Fibroblast of skin of back (primary cell): ENCODE results near the gene VEGFA.
A peak's percentile ranks its signal among the peaks of the same experiment; 100 is the strongest.

Source experiments
- DNase-seq: peaks from one replicate; pipeline ENCODE4 v3.0.0-alpha.2; 2013

Gene VEGFA

GRCh38 chr6:43823879-43824702 lies 54.1 kb downstream of the VEGFA start:
- DNase-seq, result no peak

- DNase-seq, result no peak
These were observed 54.7 kb downstream of the VEGFA start for GRCh38 chr6:43824703-43825064.

GRCh38 chr6:43825187-43826115 lies 55.4 kb downstream of the VEGFA start:
- no peak for DNase-seq

GRCh38 chr6:43826730-43827129 lies 56.7 kb downstream of the VEGFA start:
- DNase-seq, result no peak

GRCh38 chr6:43827898-43828297 lies 57.9 kb downstream of the VEGFA start:
- no peak for DNase-seq

GRCh38 chr6:43828711-43829110 lies 58.7 kb downstream of the VEGFA start:
- DNase-seq, result no peak

- DNase-seq, result no peak
These were observed 59.5 kb downstream of the VEGFA start for GRCh38 chr6:43829470-43829869.

GRCh38 chr6:43830775-43831174 lies 60.8 kb downstream of the VEGFA start:
- DNase-seq, result no peak

- DNase-seq, result no peak
These were observed 61.2 kb downstream of the VEGFA start for GRCh38 chr6:43831191-43831590.

- DNase-seq, result peak; percentile 49
These were observed 63.4 kb downstream of the VEGFA start for GRCh38 chr6:43833223-43833995.

- no peak for DNase-seq
These were observed 64.0 kb downstream of the VEGFA start for GRCh38 chr6:43833996-43834390.

- DNase-seq, result no peak
These were observed 64.6 kb downstream of the VEGFA start for GRCh38 chr6:43834528-43835155.

GRCh38 chr6:43835872-43836419 lies 65.9 kb downstream of the VEGFA start:
- no peak for DNase-seq
